Epidermal melanocyte (primary cell): Measurements from ENCODE around the gene NHLRC1.

Experiments
- DNase-seq: peaks from one replicate; pipeline ENCODE4 v3.0.0; 2011; ENCODE audit warnings: low spot score; ENCODE audit not compliant: insufficient read length

NHLRC1 gene

GRCh38 chr6:18139935-18140621, 17.6 kb upstream of the NHLRC1 start:
- no peak for DNase-seq

- DNase-seq = no peak
Measured at GRCh38 chr6:18138906-18139305, 16.4 kb upstream of the NHLRC1 start.

GRCh38 chr6:18136260-18136659, 13.8 kb upstream of the NHLRC1 start:
- no peak for DNase-seq

DNA sequence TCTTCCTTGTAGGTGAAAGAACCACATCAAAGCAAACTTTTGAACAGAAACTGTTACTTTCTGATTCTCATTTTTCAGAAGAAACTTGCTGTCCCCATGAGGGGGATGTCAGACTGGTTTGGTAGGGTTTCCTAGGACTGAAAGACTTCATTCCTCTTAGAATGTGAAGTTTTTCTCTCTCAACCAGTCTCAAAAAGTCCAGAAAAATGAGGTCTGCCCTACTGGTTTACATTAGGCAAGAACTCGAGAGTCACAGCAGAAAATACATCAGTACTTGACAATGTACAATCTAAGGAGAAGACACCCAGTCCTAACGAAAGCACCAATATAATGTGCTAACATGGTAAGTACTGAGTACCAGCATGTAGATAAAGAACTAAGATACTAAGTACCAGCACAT, 12.7 kb upstream of the NHLRC1 start:
- DNase-seq = no peak

DNA sequence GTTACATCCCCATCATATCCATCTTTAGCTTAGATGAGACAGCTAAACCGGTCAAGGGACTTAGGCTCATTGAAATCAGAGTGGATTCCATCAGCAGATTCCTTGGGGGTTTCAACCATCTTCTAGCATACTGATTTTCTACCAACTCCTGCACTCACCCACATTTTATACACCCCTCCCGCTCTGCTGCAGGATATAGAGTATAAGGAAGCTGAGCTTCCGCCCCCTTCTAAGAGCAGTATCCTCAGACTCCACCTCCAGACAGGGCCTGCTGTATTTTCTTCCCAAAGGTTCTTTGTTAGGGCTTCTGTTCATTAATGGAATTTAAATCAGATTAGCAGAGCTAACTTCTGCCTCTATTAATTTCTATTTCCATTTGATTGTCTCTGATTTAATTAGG, 9.9 kb upstream of the NHLRC1 start:
- no peak for DNase-seq

- DNase-seq = no peak
Measured at GRCh38 chr6:18126121-18126520, 3.6 kb upstream of the NHLRC1 start.

- no peak for DNase-seq
Measured at GRCh38 chr6:18121580-18122127, 823 bp downstream of the NHLRC1 start.

GRCh38 chr6:18119236-18119635, 3.2 kb downstream of the NHLRC1 start:
- no peak for DNase-seq

- no peak for DNase-seq
Measured at GRCh38 chr6:18118330-18118729, 4.1 kb downstream of the NHLRC1 start.

- DNase-seq = no peak
Measured at GRCh38 chr6:18117136-18117535, 5.3 kb downstream of the NHLRC1 start.

GRCh38 chr6:18115356-18115755, 7.1 kb downstream of the NHLRC1 start:
- DNase-seq = no peak

DNA sequence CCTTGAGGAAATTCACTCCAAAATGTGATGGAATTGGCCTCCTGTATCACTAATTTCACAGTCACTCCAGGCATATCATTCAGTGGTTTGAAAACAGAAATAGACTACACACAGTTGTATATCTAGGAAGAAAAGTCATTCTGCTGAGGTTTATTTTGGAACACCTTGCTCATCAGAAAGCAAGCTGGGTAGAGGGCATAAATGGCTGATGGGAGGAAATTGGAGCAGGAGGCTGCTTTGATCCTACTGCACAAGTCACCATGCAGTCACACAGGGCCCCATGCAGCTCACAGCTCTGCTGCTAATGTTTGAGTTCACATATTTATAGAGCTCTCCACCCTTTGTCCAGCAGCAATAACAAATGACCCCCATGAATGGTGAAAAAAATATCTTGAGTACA, 12.3 kb downstream of the NHLRC1 start:
- DNase-seq = no peak

DNA sequence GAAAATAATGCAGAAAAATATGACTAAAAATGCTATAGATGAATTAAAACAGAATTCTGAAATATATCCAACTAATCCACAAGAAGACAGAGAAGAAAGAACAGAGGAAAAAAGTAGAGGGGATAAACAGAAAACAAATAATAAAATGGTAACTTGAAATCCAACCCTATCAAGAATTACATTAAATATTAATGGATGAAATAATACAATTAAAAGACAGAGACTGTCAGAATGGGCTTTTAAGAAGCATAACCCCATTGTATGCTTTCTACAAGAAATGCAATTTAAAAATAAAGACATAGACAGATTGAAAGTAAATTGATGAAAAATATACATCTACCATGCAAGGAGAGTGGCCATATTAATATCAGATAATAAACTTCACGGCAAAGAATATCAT, 15.4 kb downstream of the NHLRC1 start:
- DNase-seq = no peak

DNA sequence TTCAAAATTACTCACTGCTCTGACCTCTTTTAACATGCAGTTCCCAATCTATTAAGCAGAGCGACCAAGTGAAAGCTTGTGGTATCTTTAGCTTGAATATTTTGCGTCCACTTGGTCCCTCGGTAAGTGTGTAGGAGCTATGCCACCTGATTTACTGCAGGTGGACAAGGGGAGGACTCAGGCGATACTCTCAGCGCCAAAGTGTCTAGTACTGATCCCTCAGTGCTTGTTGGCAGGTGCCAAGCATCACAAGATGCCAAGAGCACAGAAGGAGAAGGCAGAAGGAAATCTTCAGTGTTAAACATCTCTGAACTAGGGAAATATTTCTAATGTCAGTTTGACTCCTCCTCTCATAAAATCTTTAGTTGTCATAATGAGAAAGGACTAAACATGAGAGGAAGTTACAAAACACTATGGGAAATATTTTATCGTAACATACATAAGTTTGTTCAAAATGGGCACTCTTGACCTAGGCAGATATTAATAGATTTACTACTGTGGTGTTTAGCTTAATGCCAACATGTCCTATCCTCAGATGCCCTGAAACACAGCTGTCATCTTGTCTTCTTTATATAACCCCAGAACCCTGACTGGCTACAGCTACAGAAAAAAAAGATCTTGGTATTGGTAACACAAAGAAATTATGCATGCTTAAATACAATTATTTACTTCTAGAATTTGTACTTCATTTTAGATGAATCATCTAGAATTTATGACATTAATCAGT, 19.5 kb downstream of the NHLRC1 start:
- no peak for DNase-seq

DNA sequence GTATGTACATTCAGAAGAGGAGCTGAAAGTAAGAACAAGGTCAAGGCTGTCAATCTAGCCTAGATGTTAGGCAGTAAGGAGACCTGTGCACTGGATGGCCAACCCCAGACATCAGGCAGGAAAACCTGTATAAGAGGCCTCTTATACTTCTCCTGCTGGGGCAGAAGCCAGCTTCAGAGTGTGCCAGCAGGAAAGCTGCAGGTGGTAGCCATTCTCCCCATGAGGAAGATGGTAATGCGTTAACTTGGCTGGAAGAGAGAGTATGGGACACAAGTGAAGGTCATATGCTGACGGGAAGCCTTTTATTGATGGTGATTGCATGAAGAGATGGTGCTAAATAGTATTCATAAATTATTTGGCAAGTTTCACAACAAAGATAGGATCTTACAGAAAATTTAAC, 20.6 kb downstream of the NHLRC1 start:
- DNase-seq = no peak

- DNase-seq = no peak
Measured at GRCh38 chr6:18101271-18101670, 21.2 kb downstream of the NHLRC1 start.

DNA sequence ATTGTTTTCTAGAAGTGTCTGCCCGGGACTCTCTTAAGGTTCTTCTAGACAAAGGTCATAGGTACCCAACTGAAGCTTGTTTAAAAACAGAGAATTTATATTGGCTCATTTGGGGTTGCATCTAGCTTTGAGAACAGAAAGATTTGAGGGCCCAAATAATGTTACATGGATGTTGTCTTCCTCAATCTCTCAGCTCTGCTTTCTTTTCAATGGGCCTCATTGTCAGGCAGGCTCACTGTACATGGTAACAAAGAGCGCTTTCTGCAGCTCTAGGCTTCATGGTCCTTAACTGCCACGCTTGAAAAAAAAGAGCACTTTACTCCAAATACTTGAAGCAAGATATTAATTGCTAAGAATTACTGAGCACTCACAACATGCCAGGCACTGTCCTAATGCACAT, 22.2 kb downstream of the NHLRC1 start:
- peak; percentile 54 for DNase-seq

DNA sequence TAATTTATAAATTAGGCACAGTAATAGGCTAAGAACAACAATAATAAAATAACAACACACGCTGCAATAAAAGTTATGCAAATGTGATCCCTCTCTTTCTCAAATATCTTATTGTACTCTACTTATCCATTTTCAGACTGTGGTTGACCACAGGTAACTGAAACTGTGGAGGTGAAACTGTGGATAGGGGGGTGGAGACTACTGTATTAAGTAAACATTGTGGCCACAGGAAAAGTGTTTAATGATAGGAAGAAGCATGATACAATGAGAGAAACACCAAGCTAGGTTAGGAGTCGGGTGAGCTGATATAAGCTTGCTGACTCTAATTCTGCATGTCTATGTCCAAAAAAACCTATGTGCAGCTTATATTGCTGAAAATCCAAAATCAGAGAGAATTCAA, 23.0 kb downstream of the NHLRC1 start:
- DNase-seq = no peak

DNA sequence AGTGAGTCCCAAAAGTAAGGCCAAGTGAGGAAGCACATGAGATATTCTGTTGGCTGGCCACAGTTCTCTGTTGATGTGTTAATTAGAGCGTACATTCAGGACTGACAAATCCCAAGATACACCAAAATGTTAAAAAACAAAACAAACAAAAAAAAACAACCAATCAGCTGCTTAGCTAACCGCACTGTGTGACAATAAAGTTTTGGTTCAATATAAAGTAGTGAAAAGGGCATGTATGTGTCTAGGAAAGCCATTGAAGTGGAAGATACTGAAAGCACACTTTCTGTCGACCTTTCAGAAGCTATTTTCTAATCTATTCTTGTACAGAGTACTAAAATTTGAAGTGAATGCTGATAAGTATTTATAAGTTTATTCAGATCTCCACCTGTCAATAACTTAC, 26.1 kb downstream of the NHLRC1 start:
- no peak for DNase-seq

DNA sequence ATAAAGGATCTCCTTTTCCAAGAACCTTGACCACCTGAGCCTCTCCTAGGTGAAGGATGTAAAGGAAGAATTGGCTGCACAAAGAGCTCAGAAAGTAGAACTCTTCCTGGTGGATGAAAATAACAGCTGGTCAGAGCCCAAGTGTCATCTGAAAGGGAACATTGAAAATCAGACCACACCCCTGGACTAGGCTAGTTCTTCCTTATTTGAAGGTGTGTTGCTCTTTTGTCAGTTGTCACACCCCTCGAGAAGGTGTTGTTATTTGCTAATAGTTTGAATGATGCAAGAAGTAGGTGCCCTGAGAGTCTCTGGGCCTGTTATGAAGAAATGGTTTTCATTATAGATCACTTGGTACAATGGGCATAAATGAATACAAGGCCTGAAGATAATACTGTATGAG, 31.1 kb downstream of the NHLRC1 start:
- DNase-seq = no peak

DNA sequence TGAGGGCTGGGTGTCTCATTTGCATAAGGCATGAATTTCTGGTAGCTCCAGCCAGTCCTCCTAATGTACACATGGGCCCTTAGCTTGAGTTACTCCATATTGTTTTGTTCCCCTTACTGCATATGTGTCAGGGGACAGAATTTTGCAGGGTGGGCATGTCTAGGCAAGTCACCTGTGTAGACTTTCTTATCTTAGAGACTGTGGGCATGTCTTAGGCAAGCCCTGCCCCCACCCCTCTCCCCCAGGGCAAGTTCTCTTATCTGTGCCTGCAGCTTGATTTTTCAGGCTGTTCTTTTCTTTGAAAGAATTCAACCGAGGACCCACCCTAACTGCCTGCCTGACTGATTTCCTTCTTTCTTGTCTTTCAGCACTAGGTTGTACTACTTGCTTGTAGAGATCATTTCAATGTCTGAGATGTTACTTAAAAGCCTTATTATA, 32.1 kb downstream of the NHLRC1 start:
- no peak for DNase-seq

GRCh38 chr6:18088419-18089296, 33.8 kb downstream of the NHLRC1 start:
- no peak for DNase-seq
